Testis (tissue), 2 donors: ENCODE measurements around the gene RIPOR2.

Experiments
- POLR2A ChIP-seq: fragments of 450-650 bp; IDR thresholded peaks from one replicate; pipeline ENCODE4 v1.6.1; 2017; ENCODE audit warnings: antibody characterized with exemption, mild to moderate bottlenecking, moderate library complexity
- TF ChIP-seq, protein P1 (sequence below), 3 experiments: fragments of 450-650 bp in 2 of 3; fragments of 200-600 bp in 1 of 3; sonication (generic) in 1 of 3; IDR thresholded peaks; one replicate each; pipeline ENCODE4 v1.5.1; 2016 to 2019; ENCODE audit warnings: antibody characterized with exemption in 3 of 3, mild to moderate bottlenecking in 2 of 3, moderate library complexity in 1 of 3

DNA sequence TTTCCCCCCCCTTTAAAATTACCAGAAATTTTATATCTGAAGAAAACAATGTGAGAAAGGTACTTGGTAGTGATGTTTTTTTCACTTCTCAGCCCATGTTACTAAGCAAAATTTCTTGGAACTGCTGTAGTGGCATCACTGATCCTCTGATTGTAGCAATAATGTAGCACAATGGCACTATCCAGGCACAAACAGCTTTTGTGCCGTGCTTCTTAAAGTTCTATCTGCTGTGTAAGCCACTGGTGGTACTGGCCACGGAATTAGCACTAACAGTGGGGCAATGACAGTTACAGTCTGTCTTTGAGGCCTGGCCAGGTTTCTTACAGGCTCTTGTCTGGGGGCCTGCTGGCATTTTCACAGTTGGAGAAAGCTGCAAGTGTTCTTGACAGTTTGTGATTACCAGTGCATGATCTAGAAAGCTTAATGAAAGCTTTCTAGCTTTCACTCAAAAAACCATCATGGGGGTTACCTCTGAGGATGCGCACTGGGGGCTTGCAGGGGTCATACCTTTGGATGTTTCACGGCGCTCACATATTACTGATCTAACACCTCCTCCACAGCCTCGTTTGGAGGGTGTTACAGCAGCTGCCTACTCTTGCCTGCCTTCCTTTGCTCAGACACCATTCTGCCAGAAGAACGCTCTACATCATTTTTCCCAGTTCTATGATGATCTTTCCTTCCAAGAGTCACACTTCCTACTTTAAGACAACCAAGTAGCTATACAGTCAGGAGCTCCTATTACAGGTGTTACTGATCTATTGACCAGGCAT, 78.7 kb downstream of the RIPOR2 start:
- TF ChIP-seq, protein P1, sequence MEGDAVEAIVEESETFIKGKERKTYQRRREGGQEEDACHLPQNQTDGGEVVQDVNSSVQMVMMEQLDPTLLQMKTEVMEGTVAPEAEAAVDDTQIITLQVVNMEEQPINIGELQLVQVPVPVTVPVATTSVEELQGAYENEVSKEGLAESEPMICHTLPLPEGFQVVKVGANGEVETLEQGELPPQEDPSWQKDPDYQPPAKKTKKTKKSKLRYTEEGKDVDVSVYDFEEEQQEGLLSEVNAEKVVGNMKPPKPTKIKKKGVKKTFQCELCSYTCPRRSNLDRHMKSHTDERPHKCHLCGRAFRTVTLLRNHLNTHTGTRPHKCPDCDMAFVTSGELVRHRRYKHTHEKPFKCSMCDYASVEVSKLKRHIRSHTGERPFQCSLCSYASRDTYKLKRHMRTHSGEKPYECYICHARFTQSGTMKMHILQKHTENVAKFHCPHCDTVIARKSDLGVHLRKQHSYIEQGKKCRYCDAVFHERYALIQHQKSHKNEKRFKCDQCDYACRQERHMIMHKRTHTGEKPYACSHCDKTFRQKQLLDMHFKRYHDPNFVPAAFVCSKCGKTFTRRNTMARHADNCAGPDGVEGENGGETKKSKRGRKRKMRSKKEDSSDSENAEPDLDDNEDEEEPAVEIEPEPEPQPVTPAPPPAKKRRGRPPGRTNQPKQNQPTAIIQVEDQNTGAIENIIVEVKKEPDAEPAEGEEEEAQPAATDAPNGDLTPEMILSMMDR (IDR thresholded peaks at IDR 0.05) = no peak
- no peak for TF ChIP-seq POLR2A
